Cardiac ventricle fibroblast (primary cell): ENCODE results near the gene FUBP3. TPM values are rescaled to one million over a fixed set of nuclear protein-coding genes. Genes with fewer than 3 reads are reported as not detected.

Experiments used
- total RNA-seq: library from RNA; depleted of rRNA; stranded (reverse); fragments of >200 nt; gene quantifications from 2 replicates; pipeline ENCODE4 v1.2.3, GENCODE V29; 2015

FUBP3 gene
- total RNA-seq = 21.8 and 23.5 TPM in 2 replicates

GRCh38 chr9:130578865-130579737 lies at the start of gene FUBP3:
FUBP3 (plus strand) TSS chr9:130579577; CDS start chr9:130579681, 104 bp downstream.

GRCh38 chr9:130664251-130665028 lies 85.1 kb downstream of the FUBP3 start, which contains the start of gene PRDM12:
PRDM12 (plus strand) TSS chr9:130664594; CDS start chr9:130664654, 60 bp downstream.

Other genes with a start within 250 kb of the FUBP3 start
- 249 and 274 TPM in 2 replicates for gene ASS1, start 134.6 kb upstream of the FUBP3 start, total RNA-seq
- not detected in 2 replicates for gene PRDM12, start 85.0 kb downstream of the FUBP3 start, total RNA-seq
- gene EXOSC2, start 114.2 kb downstream of the FUBP3 start, total RNA-seq = 16.9 and 19.7 TPM in 2 replicates